HG03342 (cell line): ENCODE measurements around the gene DCUN1D3.
"Not testable (repeated sequence)": the region's sequence is repeated elsewhere in the genome, so short reads cannot be mapped to it uniquely, and the experiment has no call there.

Source experiments
- ATAC-seq: cut with Tn5 transposase; IDR thresholded peaks from one replicate; pipeline ENCODE4 v1.9.1; 2021; ENCODE audit warnings: mild to moderate bottlenecking, moderate library complexity; ENCODE audit not compliant: unreplicated experiment

The DCUN1D3 gene

DNA sequence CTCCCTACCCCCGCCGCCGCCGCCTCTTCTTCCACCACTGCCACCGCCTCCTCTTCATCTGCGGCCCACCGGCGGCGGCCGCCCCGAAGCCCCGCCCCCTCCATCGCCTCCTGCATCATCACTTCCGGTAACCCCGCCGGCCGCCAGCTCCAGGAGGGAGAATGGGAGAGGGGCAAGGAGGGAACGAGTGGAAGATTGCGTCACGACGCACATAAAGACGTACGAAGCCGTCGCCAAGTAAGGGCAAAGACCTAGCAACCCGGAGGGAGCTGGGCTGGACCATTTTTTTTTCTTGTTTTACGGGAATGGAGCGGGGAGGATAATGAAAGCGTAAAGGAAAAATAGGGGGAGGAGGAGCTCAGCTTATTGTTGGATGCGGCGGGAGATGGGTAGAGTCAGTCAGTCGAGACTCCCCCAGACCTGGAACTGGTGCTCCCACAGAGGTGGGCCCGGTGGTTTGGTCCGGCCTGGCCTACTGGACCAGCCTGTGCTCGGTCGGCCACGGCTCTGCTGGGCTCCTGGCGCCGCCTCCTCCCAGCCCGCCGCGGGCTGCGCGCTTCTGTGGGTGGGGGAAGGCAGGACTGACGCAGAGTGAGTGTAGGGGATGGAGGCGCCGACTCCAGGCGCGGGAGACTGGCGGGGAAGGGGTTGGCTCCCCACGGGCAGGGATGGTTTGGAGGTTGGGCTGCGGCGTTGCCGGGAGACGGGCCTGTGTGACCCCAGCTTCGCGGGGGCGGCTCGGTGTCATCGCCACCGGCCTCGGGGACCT, at the start of gene DCUN1D3, which contains the start of gene LYRM1:
Gene DCUN1D3, minus strand, starts transcription at position 60 of the 769 bp plus-strand sequence. CDS start 37,820 bp downstream, outside the sequence.
Gene LYRM1, plus strand, starts transcription at position 473 of the 769 bp plus-strand sequence. CDS start 14,785 bp downstream, outside the sequence.
- peak; percentile 62 for ATAC-seq

GRCh38 chr16:20949660-20950059, 49.5 kb upstream of the DCUN1D3 start:
- no peak for ATAC-seq

- ATAC-seq: no peak
Observed at GRCh38 chr16:20948444-20948843, 48.3 kb upstream of the DCUN1D3 start.

DNA sequence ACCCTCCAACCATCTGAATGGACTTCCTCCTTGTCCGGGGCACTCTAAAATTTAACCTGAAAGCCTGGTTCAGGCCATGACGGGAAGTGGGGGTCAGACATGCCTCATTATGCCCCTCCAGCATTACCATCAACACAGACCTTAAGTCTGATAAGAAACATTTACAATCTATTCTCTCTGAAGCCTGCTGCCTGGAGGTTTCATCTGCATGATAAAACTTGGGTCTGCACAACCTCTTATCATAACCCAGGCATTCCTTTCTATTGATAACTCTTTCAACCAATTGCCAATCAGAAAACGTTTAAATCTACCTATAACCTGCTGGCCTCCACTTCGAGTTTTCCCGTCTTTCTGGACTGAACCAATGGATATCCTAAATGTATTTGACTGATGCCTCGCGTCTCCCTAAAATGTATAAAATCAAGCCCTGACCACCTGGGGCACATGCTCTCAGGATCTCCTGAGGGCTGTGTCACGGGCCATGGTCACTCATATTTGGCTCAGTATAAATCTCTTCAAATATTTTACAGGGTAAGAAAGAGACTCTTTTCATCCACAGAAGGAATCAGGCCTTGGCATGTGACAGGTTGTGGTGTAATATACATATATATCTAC, 46.0 kb upstream of the DCUN1D3 start:
- no peak for ATAC-seq

DNA sequence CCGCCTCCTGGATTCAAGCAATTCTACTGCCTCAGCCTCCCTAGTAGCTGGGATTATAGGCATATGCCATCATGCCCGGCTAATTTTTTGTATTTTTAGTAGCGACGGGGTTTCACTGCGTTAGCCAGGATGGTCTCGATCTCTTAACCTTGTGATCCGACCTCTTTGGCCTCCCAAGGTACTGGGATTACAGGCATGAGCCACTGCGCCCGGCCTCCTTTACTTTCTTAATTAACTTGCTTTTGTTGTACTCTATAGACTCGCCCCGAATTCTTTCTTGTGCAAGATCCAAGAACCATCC, 45.4 kb upstream of the DCUN1D3 start:
- not testable (repeated sequence) for ATAC-seq

GRCh38 chr16:20944861-20945574, 44.9 kb upstream of the DCUN1D3 start:
- ATAC-seq: no peak

- no peak for ATAC-seq
Observed at GRCh38 chr16:20942256-20942655, 42.1 kb upstream of the DCUN1D3 start.

DNA sequence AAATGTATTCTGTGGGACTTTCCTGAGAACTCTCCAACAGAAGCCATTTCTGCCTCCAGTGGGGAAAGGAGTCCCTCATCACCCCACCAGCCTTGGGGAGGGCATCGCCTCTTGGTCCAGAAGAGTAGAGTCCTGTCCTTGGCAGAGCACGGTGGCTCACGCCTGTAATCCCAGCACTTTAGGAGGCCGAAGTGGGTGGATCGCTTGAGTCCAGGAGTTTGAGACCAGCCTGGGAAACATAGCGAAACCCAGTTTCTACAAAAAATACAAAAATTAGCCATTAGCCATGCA, 41.4 kb upstream of the DCUN1D3 start:
- no peak for ATAC-seq

DNA sequence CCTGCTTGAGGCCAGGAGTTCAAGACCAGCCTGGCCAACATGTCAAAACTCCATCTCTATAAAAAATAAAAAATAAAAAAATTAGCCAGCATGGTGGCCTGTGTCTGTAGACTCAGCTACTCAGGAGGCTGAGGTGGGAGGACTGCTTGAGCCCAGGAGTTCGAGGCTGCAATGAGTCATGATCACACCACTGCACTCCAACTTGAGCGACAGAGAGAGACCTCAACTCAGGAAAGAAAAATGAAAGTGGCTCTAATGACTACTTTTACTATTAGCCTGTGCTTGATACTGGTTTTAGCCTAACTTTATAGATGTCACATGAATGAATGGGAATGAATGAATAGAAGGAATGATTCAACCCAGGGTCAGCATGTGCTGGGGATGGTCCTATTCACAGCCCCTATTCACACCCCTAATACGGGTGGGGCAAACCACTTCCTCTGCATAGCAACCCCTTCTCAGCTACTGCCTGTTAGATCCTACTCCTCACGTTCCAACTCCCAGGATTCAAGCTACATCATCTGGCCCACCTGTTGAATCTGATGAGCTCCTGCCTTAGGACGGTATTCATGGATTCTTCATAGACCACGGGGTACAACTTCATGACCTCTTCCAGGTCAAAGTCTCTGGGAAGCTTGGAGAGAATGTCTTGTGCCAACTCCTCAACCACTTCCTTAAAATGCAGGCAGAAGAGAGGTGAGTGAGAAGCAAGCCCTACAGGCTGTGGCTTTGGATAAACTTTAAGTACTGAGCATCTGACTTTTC, 40.9 kb upstream of the DCUN1D3 start:
- no peak for ATAC-seq

- ATAC-seq: no peak
Observed at GRCh38 chr16:20939611-20940010, 39.5 kb upstream of the DCUN1D3 start.

GRCh38 chr16:20938426-20938825, 38.3 kb upstream of the DCUN1D3 start:
- ATAC-seq: no peak

- ATAC-seq: no peak
Observed at GRCh38 chr16:20937736-20938135, 37.6 kb upstream of the DCUN1D3 start.

- ATAC-seq: no peak
Observed at GRCh38 chr16:20933589-20933988, 33.4 kb upstream of the DCUN1D3 start.

DNA sequence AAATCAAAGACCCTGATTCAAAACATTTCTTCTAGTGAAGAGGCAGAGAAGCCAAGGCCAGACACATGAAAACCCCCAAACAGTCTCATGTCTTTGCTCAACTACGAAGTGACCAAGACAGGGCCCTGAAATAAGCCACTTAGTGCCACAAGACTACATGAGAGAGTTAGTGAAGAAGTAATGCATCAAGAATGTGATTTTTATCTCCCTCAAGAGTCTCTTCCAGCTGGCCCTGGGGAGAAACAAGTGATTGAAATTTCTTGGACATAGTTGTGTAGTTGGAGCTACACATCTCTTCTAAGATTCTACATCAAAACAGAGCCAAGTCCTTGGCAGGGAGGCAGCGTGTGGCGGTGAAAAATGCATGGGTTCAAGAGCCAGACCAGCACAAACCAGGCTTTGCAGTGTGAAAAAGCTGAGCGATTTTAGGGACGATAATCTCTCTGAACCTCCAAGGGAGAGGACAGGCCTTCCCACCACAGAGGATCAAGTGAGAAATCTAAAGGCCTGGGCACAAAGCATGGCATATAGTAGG, 31.0 kb upstream of the DCUN1D3 start:
- no peak for ATAC-seq

GRCh38 chr16:20930365-20930690, 30.2 kb upstream of the DCUN1D3 start:
- ATAC-seq: no peak

DNA sequence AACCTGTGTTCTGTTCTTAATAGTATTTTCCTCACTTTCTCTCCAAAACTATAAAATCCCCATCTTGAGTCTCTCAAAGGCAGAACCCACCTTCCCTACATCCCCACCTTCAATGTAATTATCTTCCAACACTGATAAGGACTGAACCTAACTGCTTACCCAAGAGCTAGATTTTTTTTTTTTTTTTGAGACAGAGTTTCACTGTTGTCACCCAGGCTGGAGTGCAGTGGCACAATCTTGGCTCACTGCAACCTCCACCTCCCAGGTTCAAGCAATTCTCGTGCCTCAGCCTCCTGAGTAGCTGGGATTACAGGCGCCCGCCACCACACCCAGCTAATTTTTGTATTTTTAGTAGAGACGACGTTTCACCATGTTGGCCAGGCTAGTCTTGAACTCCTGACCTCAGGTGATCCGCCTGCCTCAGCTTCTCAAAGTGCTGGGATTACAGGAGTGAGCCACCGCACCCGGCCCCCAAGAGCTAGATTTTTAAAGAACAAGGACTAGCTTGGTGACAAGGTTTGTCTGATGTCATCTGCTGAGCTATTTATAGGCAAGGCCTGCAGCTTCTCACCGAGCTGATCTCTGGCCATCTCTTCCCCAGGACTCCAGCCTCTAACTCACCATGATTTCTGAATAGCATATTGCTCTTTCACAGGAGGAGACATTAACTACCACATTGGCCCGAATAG, 29.7 kb upstream of the DCUN1D3 start:
- not testable (repeated sequence) for ATAC-seq

GRCh38 chr16:20928774-20929411, 28.7 kb upstream of the DCUN1D3 start:
- no peak for ATAC-seq

DNA sequence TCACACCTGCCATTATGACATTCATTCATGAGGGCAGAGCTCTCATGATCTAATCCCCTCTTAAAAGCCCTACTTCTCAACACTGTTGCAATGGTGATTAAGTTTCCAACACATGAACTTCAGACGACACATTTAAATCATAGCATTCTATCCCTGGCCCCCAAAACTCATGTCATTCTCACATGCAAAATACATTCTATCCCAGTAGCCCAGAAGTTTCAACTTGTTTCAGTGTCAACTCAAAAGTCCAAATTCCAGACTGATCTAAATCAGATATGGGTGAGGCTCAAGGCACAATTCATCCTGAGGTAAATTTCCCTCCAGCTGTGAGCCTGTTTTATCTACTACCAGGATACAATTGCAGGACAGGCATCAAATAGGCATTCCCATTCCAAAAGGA, 25.6 kb upstream of the DCUN1D3 start:
- ATAC-seq: no peak

DNA sequence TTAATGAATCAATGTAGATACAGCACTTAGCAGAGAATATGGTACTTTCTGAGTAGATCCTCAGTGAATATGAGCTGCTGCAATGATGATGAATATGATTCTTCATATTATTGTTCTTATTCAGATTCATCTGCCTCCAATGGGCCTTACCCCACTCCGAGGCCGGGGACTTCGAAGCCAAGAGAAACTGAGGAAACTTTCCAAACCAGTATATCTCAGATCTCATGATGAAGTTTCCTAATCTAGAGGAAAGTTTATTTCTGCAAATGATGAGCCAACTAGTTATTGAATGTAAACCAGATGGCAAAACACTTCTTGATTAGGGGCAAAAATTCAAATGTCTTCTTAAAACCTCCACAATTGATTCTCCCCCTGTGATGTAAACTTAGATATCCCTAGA, 23.7 kb upstream of the DCUN1D3 start:
- ATAC-seq: no peak

DNA sequence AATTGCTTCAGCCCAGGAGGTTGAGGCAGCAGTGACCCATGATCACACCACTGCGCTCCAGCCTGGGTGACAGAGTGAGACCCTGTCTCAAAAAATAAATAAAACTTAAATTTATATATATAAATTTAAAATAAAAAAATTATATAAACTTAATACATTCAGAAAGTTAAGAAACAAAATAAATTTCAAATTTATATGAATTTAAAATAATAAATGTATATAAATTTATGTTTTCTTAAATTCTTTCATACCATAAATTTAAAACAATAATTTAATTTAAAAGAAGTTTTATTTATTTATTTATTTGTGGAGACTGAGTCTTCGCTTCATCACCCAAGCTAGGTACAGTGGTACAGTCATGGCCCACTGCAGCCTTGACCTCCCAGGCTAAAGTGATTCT, 20.6 kb upstream of the DCUN1D3 start:
- no peak for ATAC-seq
